Fibroblast of skin of back (primary cell): Measurements from ENCODE around the gene PCDHB8. TPM values are rescaled to one million over a fixed set of nuclear protein-coding genes. Genes with fewer than 3 reads are reported as not detected.
"Not testable (repeated sequence)": the region's sequence is repeated elsewhere in the genome, so short reads cannot be mapped to it uniquely, and the experiment has no call there.

Source experiments
- DNase-seq: peaks from one replicate; pipeline ENCODE4 v3.0.0-alpha.2; 2013
- polyA plus RNA-seq, 2 experiments: library from polyadenylated mRNA; unstranded; fragments of 120-200 nt; gene quantifications; one replicate each; pipeline ENCODE4 v1.2.1, GENCODE V29; 2013; ENCODE audit not compliant: insufficient read length in 2 of 2

Gene PCDHB8
- not detected for polyA plus RNA-seq (2013, experiment 1 of 2; ENCODE audit: insufficient read length)
- 0.19 TPM for polyA plus RNA-seq (2013, experiment 2 of 2; ENCODE audit: insufficient read length)

DNA sequence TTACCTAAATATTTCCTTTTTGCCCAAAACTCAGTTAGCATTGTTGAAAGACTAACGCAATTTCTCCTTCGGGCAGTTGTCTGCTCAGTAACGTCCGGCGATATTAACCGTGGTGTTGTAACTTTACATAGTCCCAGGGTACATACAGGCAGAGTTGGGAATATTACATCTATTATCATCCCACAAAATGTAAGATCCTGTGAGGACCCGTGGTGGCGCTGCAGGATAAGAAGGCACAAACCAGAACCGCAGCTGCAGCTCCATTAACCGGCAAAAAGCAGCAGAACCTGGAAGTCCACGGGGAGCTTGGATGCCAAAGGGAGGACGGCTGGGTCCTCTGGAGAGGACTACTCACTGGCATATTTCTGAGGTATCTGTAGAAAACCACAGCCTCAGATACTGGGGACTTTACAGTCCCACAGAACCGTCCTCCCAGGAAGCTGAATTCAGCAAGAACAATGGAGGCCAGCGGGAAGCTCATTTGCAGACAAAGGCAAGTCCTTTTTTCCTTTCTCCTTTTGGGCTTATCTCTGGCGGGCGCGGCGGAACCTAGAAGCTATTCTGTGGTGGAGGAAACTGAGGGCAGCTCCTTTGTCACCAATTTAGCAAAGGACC is at the start of gene PCDHB8:
Gene PCDHB8 (plus strand): TSS at position 214 of the 615 bp plus-strand sequence. CDS start 245 bp downstream, at position 459.
- DNase-seq, result not testable (repeated sequence)

DNA sequence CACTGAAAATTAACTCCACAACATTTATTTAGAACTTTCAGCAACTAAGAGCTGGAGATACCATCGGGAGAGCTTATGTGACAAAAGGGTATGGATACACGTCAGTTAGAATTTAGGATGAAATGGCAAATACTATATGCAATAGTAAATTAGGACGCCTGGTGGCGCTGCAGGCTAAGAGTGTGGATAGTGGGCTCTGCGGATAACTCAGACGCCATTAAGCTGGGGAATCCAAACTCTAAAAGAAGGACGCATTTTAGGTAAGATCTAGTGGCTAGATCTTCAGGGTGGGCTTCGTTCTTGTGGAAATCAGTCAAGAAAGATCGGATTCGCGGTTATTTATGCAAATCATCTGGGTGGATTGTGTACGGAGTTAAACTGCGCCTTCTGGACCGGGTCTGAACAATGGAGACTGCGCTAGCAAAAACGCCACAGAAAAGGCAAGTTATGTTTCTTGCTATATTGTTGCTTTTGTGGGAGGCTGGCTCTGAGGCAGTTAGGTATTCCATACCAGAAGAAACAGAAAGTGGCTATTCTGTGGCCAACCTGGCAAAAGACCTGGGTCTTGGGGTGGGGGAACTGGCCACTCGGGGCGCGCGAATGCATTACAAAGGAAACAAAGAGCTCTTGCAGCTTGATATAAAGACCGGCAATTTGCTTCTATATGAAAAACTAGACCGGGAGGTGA is 42.4 kb upstream of the PCDHB8 start, which contains the start of gene PCDHB5:
Gene PCDHB5 (plus strand): TSS at position 177 of the 688 bp plus-strand sequence. CDS start 229 bp downstream, at position 406.
- DNase-seq, result peak; percentile 6

GRCh38 chr5:141135718-141136266 is 41.8 kb upstream of the PCDHB8 start:
- no peak for DNase-seq

- DNase-seq, result not testable (repeated sequence)
Measured at GRCh38 chr5:141137346-141137745, 40.2 kb upstream of the PCDHB8 start.

- DNase-seq, result peak; percentile 6
Measured at GRCh38 chr5:141149812-141150211, 27.8 kb upstream of the PCDHB8 start, which contains the start of gene PCDHB6. PCDHB6 (plus strand) TSS chr5:141150057; CDS start chr5:141150258, 201 bp downstream.

- DNase-seq, result no peak
Measured at GRCh38 chr5:141150224-141150992, 27.2 kb upstream of the PCDHB8 start.

- no peak for DNase-seq
Measured at GRCh38 chr5:141150993-141151325, 26.6 kb upstream of the PCDHB8 start.

GRCh38 chr5:141151632-141152031 is 26.0 kb upstream of the PCDHB8 start:
- DNase-seq, result not testable (repeated sequence)

DNA sequence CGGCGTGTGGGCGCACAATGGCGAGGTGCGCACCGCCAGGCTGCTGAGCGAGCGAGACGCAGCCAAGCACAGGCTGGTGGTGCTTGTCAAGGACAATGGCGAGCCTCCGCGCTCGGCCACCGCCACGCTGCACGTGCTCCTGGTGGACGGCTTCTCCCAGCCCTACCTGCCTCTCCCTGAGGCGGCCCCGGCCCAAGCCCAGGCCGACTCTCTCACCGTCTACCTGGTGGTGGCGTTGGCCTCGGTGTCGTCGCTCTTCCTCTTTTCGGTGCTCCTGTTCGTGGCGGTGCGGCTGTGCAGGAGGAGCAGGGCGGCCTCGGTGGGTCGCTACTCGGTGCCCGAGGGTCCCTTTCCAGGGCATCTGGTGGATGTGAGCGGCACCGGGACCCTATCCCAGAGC is 25.5 kb upstream of the PCDHB8 start:
- DNase-seq, result not testable (repeated sequence)

DNA sequence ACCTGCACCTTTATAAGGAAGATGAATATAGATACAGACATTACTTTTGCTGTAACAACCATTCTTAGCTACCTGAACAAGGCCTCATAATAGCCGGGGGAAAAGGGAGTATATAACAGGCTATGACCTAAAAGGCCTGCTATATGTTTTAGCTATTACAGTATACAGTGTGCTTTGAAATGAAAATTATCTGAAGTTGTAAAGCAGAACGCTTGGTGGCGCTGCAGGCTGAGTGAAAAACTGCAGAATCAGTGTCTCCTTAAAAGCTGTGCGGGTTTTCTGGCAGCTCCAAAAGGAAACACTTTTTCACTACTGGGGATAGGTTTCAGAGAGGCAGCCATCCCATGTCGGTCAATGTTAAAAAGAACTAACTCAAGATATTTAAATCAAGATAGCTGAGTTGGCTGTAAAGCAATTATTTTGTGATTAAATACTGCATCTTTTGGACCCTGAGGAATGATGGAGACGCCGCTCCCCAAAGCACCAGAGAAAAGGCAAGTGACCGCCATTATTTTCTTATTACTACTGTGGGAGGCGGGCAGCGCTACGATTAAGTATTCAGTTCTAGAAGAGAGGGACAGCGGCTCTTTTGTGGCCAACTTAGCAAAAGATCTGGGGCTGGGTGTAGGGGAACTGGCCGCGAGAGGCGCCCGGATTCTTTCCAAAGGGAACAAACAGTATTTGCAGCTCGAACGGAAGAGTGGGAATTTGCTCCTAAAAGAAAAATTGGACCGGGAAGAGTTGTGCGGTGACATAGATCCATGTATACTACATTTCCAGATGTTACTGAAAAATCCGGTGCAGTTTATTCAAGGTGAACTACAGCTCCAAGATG is 21.8 kb upstream of the PCDHB8 start:
- no peak for DNase-seq

GRCh38 chr5:141157356-141157755 is 20.2 kb upstream of the PCDHB8 start:
- not testable (repeated sequence) for DNase-seq

DNA sequence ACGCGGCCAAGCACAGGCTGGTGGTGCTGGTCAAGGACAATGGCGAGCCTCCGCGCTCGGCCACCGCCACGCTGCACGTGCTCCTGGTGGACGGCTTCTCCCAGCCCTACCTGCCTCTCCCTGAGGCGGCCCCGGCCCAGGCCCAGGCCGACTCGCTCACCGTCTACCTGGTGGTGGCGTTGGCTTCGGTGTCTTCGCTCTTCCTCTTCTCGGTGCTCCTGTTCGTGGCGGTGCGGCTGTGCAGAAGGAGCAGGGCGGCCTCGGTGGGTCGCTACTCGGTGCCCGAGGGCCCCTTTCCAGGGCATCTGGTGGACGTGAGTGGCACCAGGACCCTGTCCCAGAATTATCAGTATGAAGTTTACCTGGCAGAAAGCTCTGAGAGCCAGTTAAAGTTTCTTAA is 19.7 kb upstream of the PCDHB8 start:
- DNase-seq, result not testable (repeated sequence)

DNA sequence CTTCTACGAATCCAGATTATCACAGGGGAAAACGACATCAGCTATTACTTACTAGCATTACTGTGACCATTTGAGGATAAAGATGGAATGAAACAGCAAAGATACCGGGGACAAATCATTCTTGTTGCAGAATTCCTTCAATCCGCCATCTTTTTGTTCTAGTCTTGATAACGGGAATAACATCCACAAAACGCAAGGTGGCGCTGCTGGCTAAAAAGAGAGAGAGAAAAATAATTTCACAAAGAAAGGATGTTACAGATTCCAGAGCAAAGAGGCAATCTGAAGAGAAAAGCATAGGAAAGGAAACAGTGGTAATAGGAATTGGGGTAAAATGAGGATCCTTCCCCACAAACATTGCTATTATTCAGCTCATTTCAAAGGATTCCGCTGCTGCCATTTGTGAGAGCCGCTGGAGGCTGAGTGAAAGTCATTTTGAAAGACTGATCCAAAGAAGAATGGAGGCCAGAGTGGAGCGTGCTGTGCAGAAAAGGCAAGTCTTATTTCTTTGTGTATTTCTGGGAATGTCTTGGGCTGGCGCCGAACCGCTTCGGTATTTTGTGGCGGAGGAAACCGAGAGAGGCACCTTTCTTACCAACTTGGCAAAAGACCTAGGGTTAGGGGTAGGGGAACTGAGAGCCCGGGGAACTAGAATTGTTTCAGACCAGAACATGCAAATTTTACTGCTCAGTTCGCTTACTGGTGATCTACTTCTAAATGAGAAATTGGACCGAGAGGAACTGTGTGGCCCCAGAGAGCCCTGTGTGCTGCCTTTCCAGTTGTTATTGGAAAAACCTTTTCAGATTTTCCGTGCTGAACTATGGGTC is 5.0 kb upstream of the PCDHB8 start, which contains the start of gene PCDHB7:
Gene PCDHB7 (plus strand): TSS at position 264 of the 824 bp plus-strand sequence. CDS start 192 bp downstream, at position 456.
- DNase-seq, result peak; percentile 31

DNA sequence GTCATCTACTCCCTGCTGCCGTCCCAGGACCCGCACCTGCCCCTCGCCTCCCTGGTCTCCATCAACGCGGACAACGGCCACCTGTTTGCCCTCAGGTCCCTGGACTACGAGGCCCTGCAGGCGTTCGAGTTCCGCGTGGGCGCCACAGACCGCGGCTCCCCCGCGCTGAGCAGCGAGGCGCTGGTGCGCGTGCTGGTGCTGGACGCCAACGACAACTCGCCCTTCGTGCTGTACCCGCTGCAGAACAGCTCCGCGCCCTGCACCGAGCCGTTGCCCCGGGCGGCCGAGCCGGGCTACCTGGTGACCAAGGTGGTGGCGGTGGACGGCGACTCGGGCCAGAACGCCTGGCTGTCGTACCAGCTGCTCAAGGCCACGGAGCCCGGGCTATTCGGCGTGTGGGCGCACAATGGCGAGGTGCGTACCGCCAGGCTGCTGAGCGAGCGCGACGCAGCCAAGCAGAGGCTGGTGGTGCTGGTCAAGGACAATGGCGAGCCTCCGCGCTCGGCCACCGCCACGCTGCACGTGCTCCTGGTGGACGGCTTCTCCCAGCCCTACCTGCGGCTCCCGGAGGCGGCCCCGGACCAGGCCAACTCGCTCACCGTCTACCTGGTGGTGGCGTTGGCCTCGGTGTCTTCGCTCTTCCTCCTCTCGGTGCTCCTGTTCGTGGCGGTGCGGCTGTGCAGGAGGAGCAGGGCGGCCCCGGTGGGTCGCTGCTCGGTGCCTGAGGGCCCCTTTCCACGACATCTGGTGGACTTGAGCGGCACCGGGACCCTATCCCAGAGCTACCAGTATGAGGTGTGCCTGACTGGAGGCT is 3.1 kb upstream of the PCDHB8 start:
- DNase-seq, result not testable (repeated sequence)

- no peak for DNase-seq
Measured at GRCh38 chr5:141175933-141176332, 1.7 kb upstream of the PCDHB8 start.

DNA sequence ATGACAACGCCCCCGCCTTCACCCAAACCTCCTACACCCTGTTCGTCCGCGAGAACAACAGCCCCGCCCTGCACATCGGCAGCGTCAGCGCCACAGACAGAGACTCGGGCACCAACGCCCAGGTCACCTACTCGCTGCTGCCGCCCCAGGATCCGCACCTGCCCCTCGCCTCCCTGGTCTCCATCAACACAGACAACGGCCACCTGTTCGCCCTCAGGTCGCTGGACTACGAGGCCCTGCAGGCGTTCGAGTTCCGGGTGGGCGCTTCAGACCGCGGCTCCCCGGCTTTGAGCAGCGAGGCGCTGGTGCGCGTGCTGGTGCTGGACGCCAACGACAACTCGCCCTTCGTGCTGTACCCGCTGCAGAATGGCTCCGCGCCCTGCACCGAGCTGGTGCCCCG is 1.8 kb downstream of the PCDHB8 start:
- not testable (repeated sequence) for DNase-seq

- not testable (repeated sequence) for DNase-seq
Measured at GRCh38 chr5:141179876-141180275, 2.3 kb downstream of the PCDHB8 start.

DNA sequence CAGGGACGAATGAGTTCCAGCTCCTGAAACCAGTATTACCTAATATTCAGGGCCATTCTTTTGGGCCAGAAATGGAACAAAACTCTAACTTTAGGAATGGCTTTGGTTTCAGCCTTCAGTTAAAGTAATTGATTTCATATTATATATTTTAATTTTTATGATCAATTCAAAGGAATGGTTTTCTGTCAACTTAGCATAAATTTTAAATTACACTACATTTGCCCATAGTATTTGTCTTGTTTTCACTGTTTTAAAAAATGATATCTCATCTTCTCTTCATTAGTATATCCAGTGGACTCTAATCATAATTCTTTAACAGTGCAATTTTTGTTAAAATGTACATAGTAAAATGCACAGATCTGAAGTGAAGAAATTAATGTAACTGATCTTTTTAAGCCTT is 2.7 kb downstream of the PCDHB8 start:
- no peak for DNase-seq

- DNase-seq, result peak; percentile 25
Measured at GRCh38 chr5:141182248-141182647, 4.7 kb downstream of the PCDHB8 start, which contains the start of gene PCDHB16. PCDHB16 (plus strand) TSS chr5:141182387; CDS start chr5:141182560, 173 bp downstream.
